GM21529 (cell line): ENCODE data around the gene SMU1.

Source experiments
- ATAC-seq: cut with Tn5 transposase; IDR thresholded peaks from one replicate; pipeline ENCODE4 v1.9.1; 2021; ENCODE audit not compliant: unreplicated experiment

The SMU1 gene

DNA sequence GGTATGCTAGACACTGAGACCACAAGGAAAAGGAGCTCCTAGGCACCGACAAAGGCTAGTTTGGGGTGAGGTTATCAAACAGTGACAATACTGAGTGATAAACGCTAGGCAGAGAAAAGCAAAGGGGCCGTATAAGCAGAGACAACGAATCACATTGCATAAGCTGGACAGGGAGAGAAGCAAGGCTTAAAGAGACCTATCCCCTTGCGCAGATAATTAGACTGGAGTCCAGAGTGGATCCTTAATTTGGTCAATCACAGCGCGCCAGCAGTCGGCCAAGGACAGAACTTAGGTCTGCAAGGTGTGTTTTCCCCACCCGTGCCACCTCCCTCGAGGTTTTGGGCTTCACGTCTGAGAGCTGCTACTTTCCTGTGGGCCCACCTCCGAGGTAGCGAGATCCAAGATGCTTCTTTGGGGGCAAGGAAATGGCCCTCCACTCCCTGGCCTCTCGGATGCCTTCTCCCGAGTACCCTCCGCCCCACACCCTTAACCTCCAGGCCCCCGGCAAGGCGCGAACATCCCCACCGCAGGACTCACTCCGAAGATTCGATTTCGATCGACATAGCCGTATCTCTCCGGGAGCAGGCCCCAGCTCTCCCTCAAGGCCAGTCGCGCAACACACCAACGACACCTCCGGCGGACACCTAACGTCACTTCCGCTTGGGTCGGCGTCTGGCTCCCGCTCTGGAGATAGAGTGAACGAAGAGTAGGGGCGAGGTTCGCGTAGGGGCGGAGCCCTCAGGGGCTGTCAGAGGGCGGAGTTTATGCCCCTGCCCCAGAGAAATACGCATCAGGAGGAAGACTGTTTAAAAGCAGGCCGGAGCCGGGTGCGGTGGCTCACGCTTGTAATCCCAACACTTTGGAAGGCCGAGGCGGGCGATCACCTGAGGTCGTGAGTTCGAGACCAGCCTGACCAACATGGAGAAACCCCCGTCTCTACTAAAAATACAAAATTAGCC lies at the start of gene SMU1:
Gene SMU1, minus strand, starts transcription at position 629 of the 959 bp plus-strand sequence. Its CDS starts 66 bp downstream, at position 563.
- peak; percentile 99 for ATAC-seq

GRCh38 chr9:33125461-33125860 lies 49.0 kb upstream of the SMU1 start:
- ATAC-seq = no peak

- peak; percentile 42 for ATAC-seq
Observed at GRCh38 chr9:33124751-33125381, 48.4 kb upstream of the SMU1 start.

- ATAC-seq = no peak
Observed at GRCh38 chr9:33124046-33124445, 47.6 kb upstream of the SMU1 start.

- ATAC-seq = no peak
Observed at GRCh38 chr9:33123407-33124031, 47.0 kb upstream of the SMU1 start.

DNA sequence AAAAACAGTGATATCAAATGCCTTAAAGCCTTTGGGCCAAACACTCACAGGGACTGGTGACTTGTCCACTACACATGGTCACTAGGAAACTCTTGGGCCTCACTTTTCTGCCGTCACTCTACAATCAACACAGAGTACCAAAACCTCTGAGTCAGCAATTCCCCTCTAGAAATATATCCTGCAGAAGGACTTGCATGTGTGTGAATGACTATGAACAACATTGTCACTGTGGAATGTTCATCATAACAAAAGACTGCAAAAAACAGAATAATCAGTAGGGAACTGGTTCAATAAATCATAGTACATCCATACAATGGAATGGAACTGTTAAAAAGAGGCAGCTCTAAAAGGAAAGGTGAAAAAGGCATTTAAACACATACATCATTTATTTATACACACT lies 44.1 kb upstream of the SMU1 start:
- ATAC-seq = no peak

DNA sequence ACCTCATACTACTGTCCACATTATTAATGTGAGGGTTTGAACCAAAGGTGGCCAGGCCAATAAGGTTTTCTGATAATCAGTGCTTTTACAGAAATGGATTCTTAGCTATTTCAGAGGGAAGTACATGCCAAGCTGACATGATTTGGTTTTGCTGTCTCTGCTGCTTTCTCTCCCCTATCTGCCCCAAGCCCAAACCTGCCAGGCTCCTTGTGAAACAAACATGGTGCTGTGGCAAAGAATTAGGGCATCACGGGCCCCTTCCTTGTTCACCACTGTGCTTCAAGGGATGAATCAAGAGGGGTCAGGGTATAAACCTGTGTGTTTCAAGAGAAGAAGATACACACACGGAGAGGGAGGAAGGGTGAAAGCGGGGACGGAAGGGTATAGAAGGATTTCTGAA lies 41.3 kb upstream of the SMU1 start:
- no peak for ATAC-seq

- no peak for ATAC-seq
Observed at GRCh38 chr9:33117306-33117705, 40.8 kb upstream of the SMU1 start.

- peak; percentile 73 for ATAC-seq
Observed at GRCh38 chr9:33116860-33117259, 40.4 kb upstream of the SMU1 start.

DNA sequence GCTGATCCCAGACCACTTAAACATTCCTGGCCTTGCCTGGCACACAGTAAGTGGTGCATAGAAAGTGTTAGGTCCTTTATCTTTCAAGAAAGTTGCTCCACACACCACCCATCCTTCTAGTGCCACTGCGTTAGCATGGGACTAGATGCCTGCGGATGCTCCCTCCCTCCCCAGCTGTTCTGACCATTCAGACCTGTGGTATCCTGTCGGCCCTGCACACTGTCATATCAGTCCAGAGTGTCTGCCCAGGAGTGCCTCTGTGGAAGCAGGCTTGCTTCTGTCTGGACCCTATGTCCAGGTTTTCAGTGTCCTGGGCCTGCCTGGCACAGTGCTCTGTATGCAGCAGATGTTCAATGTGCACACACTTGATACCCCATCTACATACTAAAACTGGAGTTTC lies 38.3 kb upstream of the SMU1 start:
- no peak for ATAC-seq

- ATAC-seq = no peak
Observed at GRCh38 chr9:33113799-33114547, 37.5 kb upstream of the SMU1 start.

- ATAC-seq = no peak
Observed at GRCh38 chr9:33112094-33112493, 35.6 kb upstream of the SMU1 start.

- ATAC-seq = no peak
Observed at GRCh38 chr9:33111631-33112030, 35.2 kb upstream of the SMU1 start.

DNA sequence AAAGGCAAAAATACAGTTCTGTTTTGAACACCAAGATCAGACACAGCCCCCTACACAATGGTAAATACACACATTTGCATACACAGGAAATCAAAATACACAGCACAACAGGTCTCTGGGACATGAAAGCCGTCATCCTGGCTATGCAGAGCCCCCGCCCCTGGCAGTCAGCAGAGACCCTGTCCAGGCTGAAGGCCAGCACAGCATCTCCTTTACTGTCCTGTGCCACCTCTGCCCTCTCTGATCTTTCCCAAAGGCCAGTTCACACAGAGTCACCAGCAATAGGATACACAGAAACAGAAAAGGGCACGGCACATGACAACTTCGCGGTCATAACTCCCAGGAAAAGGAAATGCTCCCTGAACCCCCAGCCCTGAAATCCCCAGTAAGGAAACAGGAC lies 34.2 kb upstream of the SMU1 start:
- ATAC-seq = no peak

DNA sequence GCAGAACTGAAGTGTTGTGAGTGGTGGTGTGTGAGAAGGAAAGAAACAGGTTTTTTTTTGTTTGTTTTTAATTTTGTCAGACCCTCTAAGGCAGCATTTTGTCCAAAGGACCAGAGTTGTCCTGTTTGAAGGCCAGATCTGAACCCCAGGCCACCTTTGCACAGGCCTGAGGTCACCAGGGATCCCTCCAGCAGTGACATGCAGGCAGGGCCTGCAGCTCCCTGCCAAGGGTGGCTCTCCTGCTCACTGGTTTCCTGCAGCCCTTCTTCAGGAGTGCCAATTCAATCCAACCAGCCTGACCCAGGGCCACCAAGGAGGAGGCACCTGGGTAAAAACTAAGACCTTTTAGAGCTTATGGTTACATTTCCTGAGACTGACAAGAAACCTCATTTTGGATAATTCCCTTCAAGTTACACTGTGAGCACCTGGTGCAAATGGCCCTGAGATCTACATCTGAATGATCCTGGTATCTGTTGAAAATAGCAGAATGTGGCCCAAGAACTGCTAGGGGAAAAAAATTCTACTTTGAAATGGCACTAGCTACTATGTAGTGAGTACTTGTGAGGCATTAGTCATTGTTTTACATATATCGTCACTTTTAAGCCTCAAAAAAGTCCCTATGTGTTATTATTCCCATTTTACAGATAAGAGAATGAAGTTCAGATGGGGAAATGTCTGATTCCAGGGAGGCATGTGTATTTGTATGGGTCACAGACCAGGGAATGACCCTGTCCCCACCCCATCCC lies 33.5 kb upstream of the SMU1 start:
- ATAC-seq = no peak

DNA sequence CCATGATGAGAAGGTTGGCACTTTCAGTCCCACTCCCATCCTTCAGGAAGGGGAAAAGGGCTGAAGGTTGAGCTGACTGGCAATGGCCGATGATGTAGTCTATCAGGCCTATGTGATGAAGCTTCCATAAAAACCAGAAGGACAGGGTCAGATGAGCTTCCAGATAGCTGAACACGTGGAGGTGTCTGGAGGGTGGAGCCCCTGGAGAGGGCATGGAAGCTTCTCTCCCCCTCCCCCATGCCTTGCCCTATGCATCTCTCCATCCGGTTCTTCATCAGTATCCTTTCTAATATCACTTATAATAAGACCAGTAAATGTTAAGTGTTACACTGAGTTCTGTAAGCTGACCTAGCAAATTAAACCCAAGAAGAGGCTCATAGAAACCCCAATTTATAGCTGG lies 32.6 kb upstream of the SMU1 start:
- no peak for ATAC-seq

GRCh38 chr9:33108472-33108871 lies 32.0 kb upstream of the SMU1 start:
- no peak for ATAC-seq

DNA sequence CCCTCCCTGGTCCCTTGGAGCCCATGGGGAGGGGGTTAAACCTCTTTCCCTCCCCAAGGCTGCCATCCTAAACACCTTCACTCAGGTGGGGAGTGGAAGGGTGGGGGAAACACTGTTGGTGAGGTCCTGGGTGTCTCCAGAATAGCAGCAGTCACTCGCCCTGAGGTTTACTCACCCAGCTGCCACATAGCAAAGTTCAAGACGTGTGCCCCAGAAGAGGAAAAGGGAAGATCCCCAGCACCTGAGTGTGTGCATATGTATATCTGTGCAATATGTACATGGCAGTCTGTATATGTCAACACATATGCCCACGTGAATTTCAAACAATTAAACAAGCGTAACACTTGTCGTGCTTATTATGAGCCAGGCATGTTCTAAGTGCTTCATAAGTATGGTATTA lies 31.3 kb upstream of the SMU1 start:
- no peak for ATAC-seq

GRCh38 chr9:33106827-33107621 lies 30.6 kb upstream of the SMU1 start:
- ATAC-seq = no peak

DNA sequence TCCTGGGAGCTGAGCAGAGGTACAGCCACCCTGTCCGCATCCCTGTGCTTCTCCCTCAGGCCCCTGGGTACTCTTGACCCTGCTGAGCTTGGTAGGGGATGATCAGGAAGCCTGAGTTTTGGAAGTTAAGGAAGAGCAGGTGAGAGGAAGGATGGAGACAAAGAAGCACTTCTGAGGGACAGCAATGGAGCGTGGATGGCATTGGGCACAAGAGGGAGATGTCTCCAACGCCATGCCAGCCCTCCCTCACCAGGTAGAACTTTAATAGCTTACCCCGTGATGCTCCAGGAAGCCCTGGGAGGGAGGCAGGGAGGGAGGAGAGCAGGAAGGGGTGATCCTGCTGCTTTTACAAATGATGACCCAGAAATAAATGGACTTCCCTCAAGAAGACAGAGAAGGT lies 29.9 kb upstream of the SMU1 start:
- ATAC-seq = no peak
